CD8-positive, alpha-beta memory T cell (primary cell): ENCODE data around the gene STING1. TPM values are rescaled to one million over a fixed set of nuclear protein-coding genes. Genes with fewer than 3 reads are reported as not detected.

Experiments used
- CTCF ChIA-PET: fragments of 350-600 bp; sonication (Branson Sonifier 250); formaldehyde crosslinking; loops from one replicate; lab custom pipeline; 2021; ENCODE audit warnings: antibody characterized with exemption; lab: Charles Lee
- POLR2A ChIA-PET: fragments of 350-600 bp; sonication (Branson Sonifier 250); formaldehyde crosslinking; loops from one replicate; lab custom pipeline; 2021; ENCODE audit warnings: antibody characterized with exemption; lab: Charles Lee
- DNase-seq, 5 donors: peaks; one replicate each; pipeline versions ENCODE4 v3.0.0 to v3.0.0-alpha.2; 2020 to 2022; ENCODE audit warnings: mixed read lengths in 1 of 5
- H3K27ac ChIP-seq: one replicate; pipeline ENCODE4 v1.7.0; 2013; ENCODE audit warnings: low read depth, mild to moderate bottlenecking, low read length, moderate library complexity
- H3K27me3 ChIP-seq: 2 replicates; pipeline ENCODE4 v1.7.0; 2013; ENCODE audit warnings: low read length, mild to moderate bottlenecking; ENCODE audit not compliant: insufficient read depth, poor library complexity, severe bottlenecking
- H3K36me3 ChIP-seq: 2 replicates; pipeline ENCODE4 v1.7.0; 2013; ENCODE audit warnings: mild to moderate bottlenecking, low read length, moderate library complexity; ENCODE audit not compliant: insufficient read depth
- H3K4me1 ChIP-seq: 2 replicates; pipeline ENCODE4 v1.7.0; 2013; ENCODE audit warnings: mild to moderate bottlenecking, low read length, moderate library complexity; ENCODE audit not compliant: insufficient read depth
- H3K4me3 ChIP-seq: 2 replicates; pipeline ENCODE4 v1.7.0; 2013; ENCODE audit warnings: mild to moderate bottlenecking, low read length
- H3K9me3 ChIP-seq: 2 replicates; pipeline ENCODE4 v1.7.0; 2013; ENCODE audit warnings: mild to moderate bottlenecking, low read length
- H3K27ac Mint-ChIP-seq, 8 donors: one replicate each; pipeline ENCODE4 v1.8.0; 2020 to 2021; ENCODE audit warnings: mixed read lengths in 8 of 8, mild to moderate bottlenecking in 6 of 8, inconsistent platforms in 3 of 8, moderate library complexity in 3 of 8
- H3K27me3 Mint-ChIP-seq, 2 donors: one replicate each; pipeline ENCODE4 v1.8.0; 2020 to 2021; ENCODE audit warnings: mixed read lengths in 2 of 2, mild to moderate bottlenecking in 1 of 2, moderate library complexity in 1 of 2
- H3K36me3 Mint-ChIP-seq, 3 donors: one replicate each; pipeline ENCODE4 v1.8.0; 2020 to 2021; ENCODE audit warnings: mixed read lengths in 3 of 3, inconsistent platforms in 1 of 3, mild to moderate bottlenecking in 1 of 3
- H3K4me1 Mint-ChIP-seq, 3 donors: one replicate each; pipeline ENCODE4 v1.8.0; 2020 to 2021; ENCODE audit warnings: mixed read lengths in 3 of 3, inconsistent platforms in 1 of 3, mild to moderate bottlenecking in 1 of 3
- H3K4me3 Mint-ChIP-seq, 7 donors: one replicate each; pipeline ENCODE4 v1.8.0; 2020 to 2021; ENCODE audit warnings: mixed read lengths in 7 of 7, mild to moderate bottlenecking in 6 of 7, moderate library complexity in 4 of 7, inconsistent platforms in 2 of 7
- H3K9me3 Mint-ChIP-seq, 5 donors: one replicate each; pipeline ENCODE4 v1.8.0; 2020 to 2022; ENCODE audit warnings: mixed read lengths in 5 of 5, mild to moderate bottlenecking in 3 of 5, moderate library complexity in 2 of 5, inconsistent platforms in 1 of 5
- polyA plus RNA-seq: library from polyadenylated mRNA; unstranded; fragments of 300-500 nt; fragmentation: Illumina TruSeq; gene quantifications from one replicate; pipeline ENCODE4 v1.2.3, GENCODE V29; 2021
- total RNA-seq, 2 experiments: library from RNA; stranded (reverse); gene quantifications; one replicate each; pipeline ENCODE4 v1.2.3, GENCODE V29; 2021

STING1 gene
- total and polyA plus RNA-seq, 3 experiments from 2014 or later, result 107 to 116 (median 109) TPM

DNA sequence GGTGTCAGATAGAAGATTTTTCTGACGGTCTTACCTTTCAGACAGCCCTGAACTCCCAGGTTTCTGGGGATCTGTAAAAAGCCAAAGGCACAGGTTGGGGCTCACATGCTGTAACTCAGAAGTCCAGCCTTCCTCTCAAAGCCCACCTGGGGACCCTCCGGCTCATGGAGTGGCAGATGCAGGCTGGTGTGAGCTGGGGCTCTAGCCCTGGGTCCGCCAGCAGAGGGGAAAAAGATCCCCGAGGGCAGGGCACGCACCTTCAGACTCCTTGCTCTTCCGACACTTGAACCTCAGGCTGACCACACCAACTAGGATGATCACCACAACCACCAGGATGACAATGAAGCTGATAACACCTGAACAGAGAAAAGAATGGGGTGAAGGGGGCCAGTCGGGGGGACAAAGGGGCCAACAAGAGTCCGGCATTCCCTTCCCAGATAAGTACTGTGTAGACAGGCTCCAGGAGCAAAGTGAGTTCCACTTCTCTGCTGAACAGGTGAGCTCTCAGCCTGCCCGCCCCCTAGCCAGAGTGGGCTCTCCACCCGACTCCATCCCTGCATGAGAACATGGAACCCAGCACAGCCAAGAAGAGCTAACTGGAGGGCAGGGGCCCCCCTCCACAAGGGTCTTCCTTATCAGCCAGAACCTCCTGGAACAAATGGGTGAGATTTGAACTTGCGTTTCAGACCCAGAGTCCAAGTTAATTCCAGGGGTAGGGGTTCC lies 27.8 kb downstream of the STING1 start:
- POLR2A ChIA-PET, result no interaction called here
- no peaks in the 10 kb centered on the region for H3K36me3 Mint-ChIP-seq
- H3K27ac Mint-ChIP-seq, result peak overlapping the region; percentile 69 to 92 (median 90)
- H3K4me1 Mint-ChIP-seq, result peaks cover 50 to 56% (median 53%) of the 10 kb centered on the region in 3 donors
- peak in 1 of 5 donors; percentile 6 for DNase-seq
- Histone ChIP-seq H3K4me1 (peaks cover 59% of the 10 kb centered on the region), H3K27ac (no peak overlapping the region), H3K4me3 (no peak overlapping the region), H3K9me3 (no peaks in the 10 kb centered on the region), H3K36me3 (no peaks in the 10 kb centered on the region), H3K27me3 (no peaks in the 10 kb centered on the region)
- CTCF ChIA-PET, result interaction anchor here (0.5 to 0.6 kb wide), 2 partner anchors 59 to 144 kb away, joined by 3 read pairs; no protein-coding TSS in a partner anchor
- H3K9me3 Mint-ChIP-seq, result no peaks in the 10 kb centered on the region
- peak overlapping the region in 2 of 7 donors; percentile 9 to 41 for H3K4me3 Mint-ChIP-seq
- H3K27me3 Mint-ChIP-seq, result peaks cover 0 to 2% of the 10 kb centered on the region in 2 donors

DNA sequence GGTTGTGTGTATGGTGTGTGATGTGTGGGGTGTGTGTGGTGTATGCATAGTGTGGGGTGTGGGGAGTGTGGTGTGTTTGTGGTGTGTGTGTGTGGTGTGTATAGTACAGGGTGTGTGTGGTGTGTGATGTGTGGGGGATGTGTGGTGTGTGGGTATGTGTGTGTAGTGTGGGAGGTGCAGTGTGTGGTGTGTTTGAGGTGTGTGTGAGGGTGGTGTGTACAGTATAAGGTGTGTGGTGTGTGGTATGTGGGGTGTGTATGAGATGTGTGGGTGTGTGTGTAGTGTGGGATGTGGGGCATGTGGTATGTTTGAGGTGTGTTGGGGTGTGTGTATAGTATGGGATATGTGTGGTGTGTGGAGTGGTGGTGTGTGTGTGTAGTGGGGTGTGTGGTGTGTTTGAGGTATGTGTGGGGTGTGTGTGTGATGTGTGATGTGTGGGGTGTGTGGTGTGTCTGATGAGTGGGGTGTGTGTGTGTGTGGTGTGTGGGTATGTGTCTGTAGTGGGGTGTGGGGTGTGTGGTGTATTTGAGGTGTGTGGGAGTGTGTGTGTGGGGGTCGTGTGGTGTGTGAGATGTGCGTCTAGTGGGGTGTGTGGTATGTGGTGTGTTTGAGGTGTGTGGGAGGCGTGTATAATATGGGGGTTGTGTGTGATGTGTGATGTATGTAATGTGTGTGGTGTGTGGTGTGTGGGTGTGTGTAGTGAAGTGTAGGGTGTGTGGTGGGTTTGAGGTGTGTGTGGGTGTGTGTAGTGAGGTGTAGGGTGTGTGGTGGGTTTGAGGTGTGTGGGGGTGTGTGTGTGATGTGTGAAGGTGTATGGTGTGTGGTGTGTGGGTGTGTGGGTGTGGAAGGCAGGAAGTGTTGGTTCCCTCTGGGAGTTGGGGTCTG lies 28.6 kb downstream of the STING1 start:
- peaks cover 51% of the 10 kb centered on the region for H3K4me1 ChIP-seq
- H3K27ac Mint-ChIP-seq, result peak overlapping the region; percentile 0 to 91 (median 88)
- H3K9me3 ChIP-seq, result no peaks in the 10 kb centered on the region
- no peaks in the 10 kb centered on the region for H3K36me3 ChIP-seq
- POLR2A ChIA-PET, result no interaction called here
- DNase-seq, result peak in 3 of 5 donors; percentile 27 to 61 (median 61)
- H3K4me3 Mint-ChIP-seq, result peak overlapping the region in 3 of 7 donors; percentile 9 to 67 (median 39)
- H3K27ac ChIP-seq, result no peak overlapping the region
- H3K9me3 Mint-ChIP-seq, result no peaks in the 10 kb centered on the region
- no peaks in the 10 kb centered on the region for H3K36me3 Mint-ChIP-seq
- peaks cover 44 to 50% (median 47%) of the 10 kb centered on the region in 3 donors for H3K4me1 Mint-ChIP-seq
- CTCF ChIA-PET, result no interaction called here
- no peak overlapping the region for H3K4me3 ChIP-seq
- no peaks in the 10 kb centered on the region for H3K27me3 ChIP-seq
- peaks cover 0 to 2% of the 10 kb centered on the region in 2 donors for H3K27me3 Mint-ChIP-seq

DNA sequence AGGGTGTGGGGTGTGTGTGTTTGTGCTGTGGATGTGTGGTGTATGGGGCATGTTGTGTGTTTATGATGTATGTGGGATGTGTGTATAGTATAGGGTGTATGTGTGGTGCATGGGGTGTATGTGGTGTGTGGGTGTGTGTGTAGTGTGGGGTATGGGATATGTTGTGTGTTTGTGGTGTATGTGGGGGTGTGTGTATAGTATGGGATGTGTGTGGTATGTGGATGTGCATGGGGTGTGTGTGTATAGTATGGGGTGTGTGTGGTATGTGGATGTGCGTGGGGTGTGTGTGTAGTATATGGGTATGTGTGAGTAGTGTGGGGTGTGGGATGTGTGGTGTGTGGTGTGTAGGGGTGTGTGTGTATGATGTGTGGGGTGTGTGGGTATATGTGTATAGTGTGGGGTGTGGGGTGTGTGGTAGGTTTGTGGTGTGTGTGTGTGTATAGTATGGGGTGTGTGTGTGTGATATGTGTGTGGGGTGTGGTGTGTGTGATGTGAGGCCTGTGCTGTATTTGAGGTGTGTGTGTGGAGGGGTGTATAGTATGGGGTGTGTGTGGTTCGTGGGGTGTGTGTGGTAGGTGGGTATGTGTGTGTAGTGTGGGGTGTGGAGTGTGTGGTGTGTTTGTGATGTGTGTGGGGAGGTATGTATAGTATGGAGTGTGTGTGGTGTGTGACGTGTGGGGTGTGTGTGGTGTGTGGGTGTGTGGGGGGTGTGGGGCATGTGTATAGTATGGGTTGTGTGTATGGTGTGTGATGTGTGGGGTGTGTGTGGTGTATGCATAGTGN lies 30.5 kb downstream of the STING1 start:
- Mint-ChIP-seq H3K9me3 (no peaks in the 10 kb centered on the region), H3K27me3 (peaks cover 0 to 2% of the 10 kb centered on the region in 2 donors), H3K4me1 (peaks cover 39 to 48% (median 47%) of the 10 kb centered on the region in 3 donors), H3K27ac (no peak overlapping the region), H3K4me3 (no peak overlapping the region), H3K36me3 (no peaks in the 10 kb centered on the region)
- no peaks in the 10 kb centered on the region for H3K36me3 ChIP-seq
- no peaks in the 10 kb centered on the region for H3K27me3 ChIP-seq
- ChIA-PET POLR2A (no interaction called here), CTCF (no interaction called here)
- no peaks in the 10 kb centered on the region for H3K9me3 ChIP-seq
- H3K27ac ChIP-seq, result no peak overlapping the region
- H3K4me3 ChIP-seq, result no peak overlapping the region
- H3K4me1 ChIP-seq, result peaks cover 32% of the 10 kb centered on the region
- no peak for DNase-seq

DNA sequence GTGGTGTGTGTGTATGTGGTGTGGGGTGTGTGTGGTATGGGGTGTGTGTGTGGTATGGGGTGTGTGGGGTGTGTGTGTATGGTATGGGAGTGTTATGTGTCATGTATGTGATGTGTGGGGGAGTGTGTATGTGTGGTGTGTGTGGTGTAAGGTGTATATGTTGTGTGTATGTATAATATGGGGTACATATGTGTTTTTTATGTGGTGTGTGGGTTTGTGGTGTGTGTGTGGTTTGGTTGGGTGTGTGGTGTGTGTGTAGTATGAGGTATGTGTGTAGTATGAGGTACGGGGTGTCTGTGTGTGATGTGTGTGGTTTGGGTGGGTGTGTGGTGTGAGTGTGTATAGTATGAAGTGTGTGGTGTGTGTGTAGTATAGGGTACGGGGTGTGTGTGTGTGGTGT lies 31.4 kb downstream of the STING1 start:
- no peaks in the 10 kb centered on the region for H3K9me3 ChIP-seq
- H3K36me3 ChIP-seq, result no peaks in the 10 kb centered on the region
- Mint-ChIP-seq H3K9me3 (no peaks in the 10 kb centered on the region), H3K27me3 (peaks cover 0 to 2% of the 10 kb centered on the region in 2 donors), H3K4me3 (no peak overlapping the region), H3K27ac (no peak overlapping the region), H3K36me3 (no peaks in the 10 kb centered on the region), H3K4me1 (peaks cover 34 to 48% (median 45%) of the 10 kb centered on the region in 3 donors)
- ChIA-PET POLR2A (no interaction called here), CTCF (no interaction called here)
- H3K4me1 ChIP-seq, result peaks cover 33% of the 10 kb centered on the region
- H3K27me3 ChIP-seq, result no peaks in the 10 kb centered on the region
- no peak overlapping the region for H3K4me3 ChIP-seq
- DNase-seq, result no peak
- no peak overlapping the region for H3K27ac ChIP-seq

DNA sequence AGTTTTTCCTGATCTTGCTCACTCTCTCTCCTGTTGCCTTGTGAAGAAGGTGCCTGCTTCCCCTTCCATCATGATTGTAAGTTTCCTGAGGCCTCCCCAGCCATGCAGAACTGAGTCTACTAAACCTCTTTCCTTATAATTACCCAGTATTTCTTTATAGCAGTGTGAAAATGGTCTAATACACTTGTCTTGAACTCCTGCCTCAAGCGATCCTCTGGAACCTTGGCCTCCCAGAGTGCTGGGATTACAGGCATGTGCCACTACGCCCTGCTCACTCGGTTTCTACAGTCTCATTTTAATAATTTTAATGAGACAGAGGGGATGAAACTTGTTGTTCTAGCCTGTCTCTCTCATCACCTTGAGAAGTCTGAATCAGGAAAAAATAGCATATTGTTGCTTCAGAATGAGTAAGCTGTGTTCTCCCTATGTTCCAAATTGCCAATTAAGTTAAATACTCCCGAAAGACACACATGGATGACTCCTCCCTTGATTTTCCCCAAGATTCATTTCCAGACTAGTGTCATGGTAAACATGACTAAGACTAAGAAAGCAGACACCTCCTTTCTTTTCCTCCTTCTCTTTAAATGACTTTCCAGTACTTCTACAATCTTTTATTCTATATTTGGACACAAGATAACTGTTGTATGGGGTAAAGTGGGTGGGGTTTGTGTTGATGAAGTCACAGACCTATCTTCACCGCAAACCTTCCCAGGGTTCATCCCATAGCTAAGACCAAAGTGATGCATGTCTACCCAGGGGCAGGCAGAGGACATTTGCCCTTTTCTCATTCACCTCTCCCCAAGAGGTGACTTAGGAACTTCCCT lies 35.4 kb downstream of the STING1 start:
- Histone ChIP-seq H3K4me1 (peaks cover 35% of the 10 kb centered on the region), H3K27ac (no peak overlapping the region), H3K36me3 (no peaks in the 10 kb centered on the region), H3K9me3 (no peaks in the 10 kb centered on the region), H3K27me3 (no peaks in the 10 kb centered on the region), H3K4me3 (no peak overlapping the region)
- Mint-ChIP-seq H3K9me3 (no peaks in the 10 kb centered on the region), H3K4me3 (no peak overlapping the region), H3K27me3 (peaks cover 0 to 1% of the 10 kb centered on the region in 2 donors), H3K4me1 (peaks cover 23 to 43% (median 41%) of the 10 kb centered on the region in 3 donors), H3K36me3 (no peaks in the 10 kb centered on the region), H3K27ac (peak overlapping the region in 2 of 8 donors; percentile 10 to 43)
- ChIA-PET POLR2A (no interaction called here), CTCF (interaction anchor here (0.8 to 1.9 kb wide), 3 partner anchors 10 to 44 kb away, joined by 4 to 5 read pairs (median 4); partner anchors contain the start of gene SPATA24)
- DNase-seq, result no peak

DNA sequence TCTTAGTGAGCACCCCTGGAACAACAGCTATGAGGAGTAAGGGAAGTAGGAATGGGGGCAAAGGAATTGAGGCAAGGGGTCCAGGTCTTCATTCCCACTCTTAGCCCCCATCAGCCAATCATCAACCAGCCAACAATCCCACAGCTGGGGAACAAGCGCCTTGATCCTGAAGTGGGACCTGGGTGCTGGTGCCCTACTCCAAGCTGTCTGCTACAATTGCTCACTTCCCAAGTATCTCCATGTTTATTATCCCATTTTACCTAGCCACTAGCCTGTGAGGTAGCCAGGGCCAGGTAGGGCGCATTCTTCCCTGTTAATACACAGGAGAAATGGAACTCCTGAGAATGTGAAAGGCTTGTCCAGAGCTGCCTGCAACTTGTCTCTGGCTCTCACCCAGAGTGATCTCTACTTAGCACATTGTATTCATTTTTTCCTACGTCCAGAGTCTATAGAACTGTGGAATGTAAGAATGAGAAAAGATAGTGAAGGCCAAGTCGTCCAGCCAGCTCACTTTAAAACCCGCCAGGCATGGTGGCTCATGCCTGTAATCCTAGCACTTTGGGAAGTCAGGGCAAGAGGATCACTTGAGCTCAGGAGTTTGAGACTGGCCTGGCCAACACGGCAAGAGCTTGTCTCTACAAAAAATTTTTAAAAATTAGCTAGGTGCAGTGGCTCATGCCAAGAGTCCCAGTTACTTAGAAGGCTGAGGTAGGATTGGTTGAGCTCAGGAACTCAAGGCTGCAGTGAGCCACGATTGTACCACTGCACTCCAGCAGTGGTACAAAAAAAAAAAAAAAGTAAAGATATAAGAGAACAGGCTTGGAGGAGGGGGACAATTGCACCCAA lies 37.0 kb downstream of the STING1 start:
- no peaks in the 10 kb centered on the region for H3K9me3 Mint-ChIP-seq
- H3K4me3 ChIP-seq, result no peak overlapping the region
- peak overlapping the region in 3 of 8 donors; percentile 17 to 62 (median 29) for H3K27ac Mint-ChIP-seq
- POLR2A ChIA-PET, result interaction anchor here (1.3 kb wide), 1 partner anchor 37 kb away, joined by 3 read pairs; the partner anchor contains the start of gene STING1
- no peak overlapping the region for H3K4me3 Mint-ChIP-seq
- no peaks in the 10 kb centered on the region for H3K27me3 ChIP-seq
- peaks cover 22% of the 10 kb centered on the region for H3K4me1 ChIP-seq
- CTCF ChIA-PET, result interaction anchor here (1.2 to 2.1 kb wide), 7 partner anchors 9 to 69 kb away, joined by 3 to 5 read pairs (median 4); partner anchors contain the start of gene STING1
- H3K36me3 ChIP-seq, result no peaks in the 10 kb centered on the region
- DNase-seq, result no peak
- peaks cover 0 to 1% of the 10 kb centered on the region in 2 donors for H3K27me3 Mint-ChIP-seq
- H3K9me3 ChIP-seq, result no peaks in the 10 kb centered on the region
- H3K27ac ChIP-seq, result no peak overlapping the region
- H3K4me1 Mint-ChIP-seq, result peaks cover 23 to 43% (median 41%) of the 10 kb centered on the region in 3 donors
- no peaks in the 10 kb centered on the region for H3K36me3 Mint-ChIP-seq
